GM12872 (cell line): ENCODE measurements around the gene PAX1.

ENCODE experiments used
- TF ChIP-seq, protein P1 (sequence below): IDR thresholded peaks from 3 replicates; pipeline ENCODE4 v1.5.1; 2011; ENCODE audit warnings: low read depth, mild to moderate bottlenecking, low read length, moderate library complexity; ENCODE audit not compliant: insufficient read depth

The PAX1 gene

DNA sequence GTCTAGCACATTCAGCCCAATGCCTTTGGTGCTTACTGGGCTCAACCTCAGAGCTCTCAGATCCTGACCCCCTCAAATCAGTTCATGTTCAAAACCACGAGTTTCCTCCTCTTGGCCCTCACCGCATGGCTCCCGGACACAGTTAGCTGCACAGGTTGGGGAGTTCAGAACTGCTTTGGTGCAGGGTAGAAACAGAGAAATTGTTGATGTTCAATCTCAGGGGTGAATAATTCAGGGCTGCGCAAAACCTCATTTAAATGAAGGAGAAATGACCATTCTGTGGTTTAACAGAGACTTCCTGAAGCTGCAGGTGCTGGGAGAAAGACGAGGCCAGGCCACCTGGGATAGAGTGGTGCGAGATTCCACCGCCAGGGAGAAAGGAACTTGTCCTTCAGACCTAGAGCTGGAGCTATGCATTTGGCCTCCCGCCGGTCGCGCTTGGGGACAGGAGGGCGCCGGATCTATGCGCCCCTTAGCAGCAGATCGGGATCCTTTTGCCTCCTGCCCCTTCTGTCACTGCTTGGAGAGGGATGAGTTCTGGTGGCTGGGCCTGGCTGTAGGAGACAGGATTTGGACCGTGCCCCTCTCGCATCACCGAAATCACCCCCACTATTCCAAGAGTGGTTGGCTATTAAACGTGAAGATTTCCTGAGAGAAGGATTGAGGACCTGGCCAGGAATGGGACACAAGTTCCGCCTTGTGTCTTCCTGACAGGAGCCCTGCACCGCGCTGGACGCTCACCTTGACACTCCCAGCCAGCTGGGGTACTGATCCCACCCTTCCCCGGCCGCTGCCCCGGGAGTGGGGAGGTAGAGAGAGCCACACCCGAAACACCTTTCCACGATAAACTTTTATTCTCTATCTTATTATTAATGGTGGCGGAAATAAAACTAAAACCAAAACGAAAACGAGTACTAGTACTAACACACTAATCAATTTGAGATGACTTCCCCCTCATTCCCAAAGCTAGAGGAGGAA lies 767 bp upstream of the PAX1 start:
- TF ChIP-seq, protein P1, sequence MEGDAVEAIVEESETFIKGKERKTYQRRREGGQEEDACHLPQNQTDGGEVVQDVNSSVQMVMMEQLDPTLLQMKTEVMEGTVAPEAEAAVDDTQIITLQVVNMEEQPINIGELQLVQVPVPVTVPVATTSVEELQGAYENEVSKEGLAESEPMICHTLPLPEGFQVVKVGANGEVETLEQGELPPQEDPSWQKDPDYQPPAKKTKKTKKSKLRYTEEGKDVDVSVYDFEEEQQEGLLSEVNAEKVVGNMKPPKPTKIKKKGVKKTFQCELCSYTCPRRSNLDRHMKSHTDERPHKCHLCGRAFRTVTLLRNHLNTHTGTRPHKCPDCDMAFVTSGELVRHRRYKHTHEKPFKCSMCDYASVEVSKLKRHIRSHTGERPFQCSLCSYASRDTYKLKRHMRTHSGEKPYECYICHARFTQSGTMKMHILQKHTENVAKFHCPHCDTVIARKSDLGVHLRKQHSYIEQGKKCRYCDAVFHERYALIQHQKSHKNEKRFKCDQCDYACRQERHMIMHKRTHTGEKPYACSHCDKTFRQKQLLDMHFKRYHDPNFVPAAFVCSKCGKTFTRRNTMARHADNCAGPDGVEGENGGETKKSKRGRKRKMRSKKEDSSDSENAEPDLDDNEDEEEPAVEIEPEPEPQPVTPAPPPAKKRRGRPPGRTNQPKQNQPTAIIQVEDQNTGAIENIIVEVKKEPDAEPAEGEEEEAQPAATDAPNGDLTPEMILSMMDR = no peak

DNA sequence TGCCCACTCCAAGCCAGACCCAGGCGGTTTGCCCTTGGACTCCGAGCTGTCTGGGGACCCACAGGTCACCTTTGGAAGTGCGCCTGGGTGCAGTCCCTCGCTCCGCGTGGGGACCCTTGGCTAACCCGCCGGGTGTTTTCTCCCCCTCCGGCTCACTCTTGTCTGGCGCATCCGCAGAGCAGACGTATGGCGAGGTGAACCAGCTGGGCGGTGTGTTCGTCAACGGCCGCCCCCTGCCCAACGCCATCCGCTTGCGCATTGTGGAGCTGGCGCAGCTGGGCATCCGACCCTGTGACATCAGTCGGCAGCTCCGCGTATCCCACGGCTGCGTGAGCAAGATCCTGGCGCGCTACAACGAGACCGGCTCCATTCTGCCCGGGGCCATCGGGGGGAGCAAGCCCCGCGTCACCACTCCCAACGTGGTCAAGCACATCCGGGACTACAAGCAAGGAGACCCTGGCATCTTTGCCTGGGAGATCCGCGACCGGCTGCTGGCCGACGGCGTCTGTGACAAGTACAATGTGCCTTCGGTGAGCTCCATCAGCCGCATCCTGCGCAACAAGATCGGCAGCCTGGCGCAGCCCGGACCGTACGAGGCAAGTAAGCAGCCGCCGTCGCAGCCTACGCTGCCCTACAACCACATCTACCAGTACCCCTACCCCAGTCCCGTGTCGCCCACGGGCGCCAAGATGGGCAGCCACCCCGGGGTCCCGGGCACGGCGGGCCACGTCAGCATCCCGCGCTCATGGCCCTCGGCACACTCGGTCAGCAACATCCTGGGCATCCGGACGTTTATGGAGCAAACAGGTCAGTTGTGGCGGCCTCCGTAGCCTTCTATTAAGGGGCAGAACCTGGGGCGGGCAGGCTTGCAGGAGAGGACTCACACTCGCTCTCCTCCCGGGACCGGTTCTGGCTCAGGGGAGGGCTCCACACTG lies 1.1 kb downstream of the PAX1 start:
- TF ChIP-seq, protein P1 = no peak

DNA sequence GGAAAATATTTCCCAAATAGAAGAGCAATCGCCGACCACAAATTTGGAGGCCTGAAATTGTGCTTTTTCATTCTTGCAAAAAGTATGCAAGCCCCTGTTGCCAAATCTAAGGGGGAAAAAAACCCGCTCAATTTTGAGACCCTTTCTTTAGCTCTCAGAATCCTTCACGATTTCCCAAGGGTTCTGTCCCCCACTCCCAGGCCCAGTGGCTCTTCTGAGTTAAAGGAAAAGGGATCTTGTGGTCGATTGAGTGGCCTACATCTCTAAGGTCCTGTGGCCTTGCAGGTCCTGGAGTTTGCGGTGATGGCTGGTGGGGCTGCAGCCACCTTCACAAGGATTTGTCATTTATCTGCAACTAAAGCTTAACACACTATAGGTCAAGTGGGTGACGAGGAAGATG lies 1.8 kb downstream of the PAX1 start:
- TF ChIP-seq, protein P1 = no peak

DNA sequence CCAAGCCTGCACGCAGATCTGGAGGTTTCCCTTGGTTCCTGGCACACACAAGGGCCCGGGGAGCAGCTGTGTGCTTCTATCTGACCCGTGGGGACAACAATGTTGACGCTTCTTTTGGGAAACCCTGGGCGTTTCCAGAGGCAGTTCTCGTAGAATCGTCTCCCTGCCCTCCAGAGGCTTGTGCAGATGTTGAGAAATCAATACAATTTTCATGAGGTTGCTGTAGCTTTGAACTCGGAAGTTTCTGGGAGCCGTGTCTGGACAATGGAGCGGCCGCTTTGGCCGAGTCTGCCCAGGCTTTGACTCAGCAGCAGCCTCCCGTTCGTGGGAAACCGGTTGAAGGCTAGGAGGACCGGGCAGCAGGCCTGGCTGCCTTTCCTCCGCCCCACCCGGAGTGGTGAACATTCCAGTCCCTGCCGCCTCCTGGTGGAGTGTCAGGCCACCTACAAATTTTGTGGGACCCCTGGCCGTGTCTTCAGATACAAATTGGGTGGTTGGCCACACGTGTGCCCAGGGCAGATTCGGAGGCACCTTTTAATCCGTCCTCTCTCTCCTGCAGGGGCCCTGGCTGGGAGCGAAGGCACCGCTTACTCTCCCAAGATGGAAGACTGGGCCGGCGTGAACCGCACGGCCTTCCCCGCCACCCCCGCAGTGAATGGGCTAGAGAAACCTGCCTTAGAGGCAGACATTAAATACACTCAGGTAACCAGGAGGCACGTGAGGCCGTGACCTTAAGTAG lies 2.7 kb downstream of the PAX1 start:
- TF ChIP-seq, protein P1 = no peak

DNA sequence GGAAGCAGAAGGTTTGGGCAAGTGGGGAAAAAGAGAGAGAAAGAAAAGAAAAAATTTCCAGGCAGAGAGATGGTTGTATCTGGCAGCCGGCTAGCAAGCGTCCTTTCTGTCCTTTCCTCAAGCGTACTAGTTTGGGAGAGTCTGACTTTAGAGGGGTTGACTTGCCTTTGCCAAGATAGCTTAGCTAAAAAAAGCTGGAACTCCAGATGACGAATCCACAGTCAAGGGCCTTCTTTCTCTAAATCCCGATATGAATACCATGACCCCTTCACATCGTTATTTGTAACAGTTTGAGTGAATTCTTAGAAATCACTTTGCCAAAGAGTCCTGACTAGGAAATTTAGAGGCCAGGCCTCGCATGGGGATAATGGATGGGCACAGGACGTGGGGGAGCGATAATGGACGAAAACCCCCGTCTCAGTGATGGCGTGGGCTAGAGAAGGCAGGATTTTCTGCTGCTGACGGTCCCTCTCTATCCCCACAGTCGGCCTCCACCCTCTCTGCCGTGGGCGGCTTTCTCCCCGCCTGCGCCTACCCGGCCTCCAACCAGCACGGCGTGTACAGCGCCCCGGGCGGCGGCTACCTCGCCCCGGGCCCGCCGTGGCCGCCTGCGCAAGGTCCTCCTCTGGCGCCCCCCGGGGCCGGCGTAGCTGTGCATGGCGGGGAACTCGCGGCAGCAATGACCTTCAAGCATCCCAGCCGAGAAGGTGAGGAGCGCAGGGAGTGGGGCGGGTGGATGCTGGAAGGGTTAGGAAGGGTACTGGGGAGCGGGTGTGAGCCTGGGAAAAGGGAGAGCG lies 3.5 kb downstream of the PAX1 start:
- TF ChIP-seq, protein P1 = no peak

DNA sequence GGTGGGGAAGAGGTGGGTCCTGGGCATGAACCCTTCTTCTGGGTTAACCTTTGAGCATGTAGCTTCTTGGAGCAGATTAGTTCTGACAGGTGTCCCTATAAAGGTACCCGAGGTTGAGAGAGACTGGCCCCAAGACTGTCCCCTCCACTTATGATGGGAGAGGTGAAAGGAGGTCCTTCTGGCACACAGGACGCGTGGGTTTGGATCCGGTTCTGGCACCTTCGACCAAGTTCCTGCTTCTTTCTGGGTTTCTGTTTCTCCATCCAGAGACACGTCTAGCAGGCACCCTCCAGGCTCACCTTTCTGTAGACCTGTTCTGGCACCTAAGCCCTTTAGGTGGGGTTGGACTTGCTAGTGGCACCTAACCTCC lies 4.1 kb downstream of the PAX1 start:
- TF ChIP-seq, protein P1 = no peak
